ENCODE data around the gene TAF15.

Gene TAF15

DNA sequence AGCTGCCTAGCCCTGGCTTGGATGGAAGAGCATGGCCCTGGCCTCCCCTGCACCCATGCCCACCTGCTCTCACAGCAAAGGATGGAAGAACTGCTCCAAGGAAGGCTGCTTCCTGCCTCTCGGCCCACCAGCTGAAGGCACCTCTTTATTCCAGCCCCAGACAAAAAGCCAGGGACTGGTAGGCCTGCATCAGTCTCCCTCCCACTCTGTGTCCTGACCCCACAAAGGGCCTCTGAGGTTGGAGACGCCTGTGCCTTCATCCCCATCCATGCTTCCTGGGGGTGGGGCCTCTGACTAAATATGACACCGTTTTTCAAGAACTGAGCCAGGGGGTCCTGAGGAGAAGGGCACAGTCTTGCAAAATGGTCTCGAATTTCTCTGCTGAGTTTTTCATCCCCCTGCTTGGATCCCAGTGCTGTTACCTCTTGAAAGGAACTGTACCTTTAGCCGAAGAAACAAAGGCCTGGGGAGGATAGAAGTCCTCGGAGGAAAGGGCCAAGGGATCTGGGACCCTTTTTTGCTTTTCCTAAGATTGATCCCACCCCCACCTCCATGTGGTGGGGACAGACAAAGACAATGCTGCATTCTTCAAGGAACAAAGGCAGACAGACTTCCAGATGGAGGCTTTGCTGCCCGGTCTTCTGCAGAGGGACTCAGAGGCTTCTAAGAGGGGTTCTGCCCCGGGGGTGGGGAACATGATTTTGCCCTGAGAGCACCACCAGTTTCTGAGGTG lies 43.4 kb upstream of the TAF15 start:
- Histone ChIP-seq H4K20me1 (ENCODE audit: insufficient read depth, low read length, poor library complexity, severe bottlenecking) (no peaks in the 10 kb centered on the region), H3K79me2 (ENCODE audit: insufficient read depth, low read length) (no peaks in the 10 kb centered on the region), H3F3A (ENCODE audit: low read depth) (no peaks in the 10 kb centered on the region), H3K9me2 (replicated peaks; ENCODE audit: low read depth, low read length) (no peaks in the 10 kb centered on the region), H3K9ac (ENCODE audit: low read depth, low read length, poor library complexity, severe bottlenecking) (no peak overlapping the region), H3K36me3 (ENCODE audit: insufficient read depth, low read length) (no peaks in the 10 kb centered on the region), H3K4me1 (ENCODE audit: insufficient read depth, low read length, poor library complexity, severe bottlenecking) (peaks cover 6% of the 10 kb centered on the region), H3K4me2 (ENCODE audit: low read depth, low read length, poor library complexity, severe bottlenecking) (peak overlapping the region; percentile 55), H3K9me3 (ENCODE audit: insufficient read depth, low read depth, low read length) (no peaks in the 10 kb centered on the region), H3K27me3 (ENCODE audit: insufficient read depth, low read length, poor library complexity, severe bottlenecking) (no peaks in the 10 kb centered on the region), H3K4me3 (ENCODE audit: low read length, poor library complexity, severe bottlenecking) (no peak overlapping the region), H2AFZ (ENCODE audit: low read length) (no peak overlapping the region)
- TF ChIP-seq CTCF (conservative IDR thresholded peaks at IDR 0.05; ENCODE audit: low read length) (no peak), EZH2phosphoT487 (IDR thresholded peaks at IDR 0.05; ENCODE audit: borderline replicate concordance) (no peak)

- no peak overlapping the region for H2AFZ ChIP-seq (ENCODE audit: low read length)
Measured at GRCh38 chr17:35766489-35766877, 42.8 kb upstream of the TAF15 start.

GRCh38 chr17:35766903-35767510 lies 42.3 kb upstream of the TAF15 start:
- TF ChIP-seq EZH2phosphoT487 (IDR thresholded peaks at IDR 0.05; ENCODE audit: borderline replicate concordance) (no peak), CTCF (conservative IDR thresholded peaks at IDR 0.05; ENCODE audit: low read length) (peak; percentile 73)
- Histone ChIP-seq H3K4me3 (ENCODE audit: low read length, poor library complexity, severe bottlenecking) (no peak overlapping the region), H3K36me3 (ENCODE audit: insufficient read depth, low read length) (no peaks in the 10 kb centered on the region), H3K79me2 (ENCODE audit: insufficient read depth, low read length) (no peaks in the 10 kb centered on the region), H3K9ac (ENCODE audit: low read depth, low read length, poor library complexity, severe bottlenecking) (no peak overlapping the region), H3K4me1 (ENCODE audit: insufficient read depth, low read length, poor library complexity, severe bottlenecking) (peaks cover 6% of the 10 kb centered on the region), H3F3A (ENCODE audit: low read depth) (no peaks in the 10 kb centered on the region), H3K27me3 (ENCODE audit: insufficient read depth, low read length, poor library complexity, severe bottlenecking) (no peaks in the 10 kb centered on the region), H3K9me2 (replicated peaks; ENCODE audit: low read depth, low read length) (no peaks in the 10 kb centered on the region), H3K4me2 (ENCODE audit: low read depth, low read length, poor library complexity, severe bottlenecking) (no peak overlapping the region), H3K9me3 (ENCODE audit: insufficient read depth, low read depth, low read length) (no peaks in the 10 kb centered on the region), H4K20me1 (ENCODE audit: insufficient read depth, low read length, poor library complexity, severe bottlenecking) (no peaks in the 10 kb centered on the region), H2AFZ (ENCODE audit: low read length) (no peak overlapping the region)

More at GRCh38 chr17:35766489-35766877, 42.8 kb upstream of the TAF15 start:
- H3K4me1 ChIP-seq (ENCODE audit: insufficient read depth, low read length, poor library complexity, severe bottlenecking) = peaks cover 6% of the 10 kb centered on the region
- no peaks in the 10 kb centered on the region for H3F3A ChIP-seq (ENCODE audit: low read depth)
- H3K79me2 ChIP-seq (ENCODE audit: insufficient read depth, low read length) = no peaks in the 10 kb centered on the region
- H3K27me3 ChIP-seq (ENCODE audit: insufficient read depth, low read length, poor library complexity, severe bottlenecking) = no peaks in the 10 kb centered on the region
- H3K4me3 ChIP-seq (ENCODE audit: low read length, poor library complexity, severe bottlenecking) = no peak overlapping the region
- TF ChIP-seq EZH2phosphoT487 (IDR thresholded peaks at IDR 0.05; ENCODE audit: borderline replicate concordance) (no peak), CTCF (conservative IDR thresholded peaks at IDR 0.05; ENCODE audit: low read length) (no peak)
- H3K9me3 ChIP-seq (ENCODE audit: insufficient read depth, low read depth, low read length) = no peaks in the 10 kb centered on the region
- no peaks in the 10 kb centered on the region for H3K9me2 ChIP-seq (replicated peaks; ENCODE audit: low read depth, low read length)
- no peak overlapping the region for H3K9ac ChIP-seq (ENCODE audit: low read depth, low read length, poor library complexity, severe bottlenecking)
- H4K20me1 ChIP-seq (ENCODE audit: insufficient read depth, low read length, poor library complexity, severe bottlenecking) = no peaks in the 10 kb centered on the region
- H3K4me2 ChIP-seq (ENCODE audit: low read depth, low read length, poor library complexity, severe bottlenecking) = no peak overlapping the region
- no peaks in the 10 kb centered on the region for H3K36me3 ChIP-seq (ENCODE audit: insufficient read depth, low read length)

Measured in Loucy (cell line).